Measurements from ENCODE around the gene CCDC182.

Gene CCDC182

GRCh38 chr17:57697891-57698711, 47.0 kb downstream of the CCDC182 start:
- DNase-seq (ENCODE audit: low read depth, low spot score): no peak

- DNase-seq (ENCODE audit: low read depth, low spot score): no peak
Measured at GRCh38 chr17:57697197-57697596, 47.9 kb downstream of the CCDC182 start.

DNA sequence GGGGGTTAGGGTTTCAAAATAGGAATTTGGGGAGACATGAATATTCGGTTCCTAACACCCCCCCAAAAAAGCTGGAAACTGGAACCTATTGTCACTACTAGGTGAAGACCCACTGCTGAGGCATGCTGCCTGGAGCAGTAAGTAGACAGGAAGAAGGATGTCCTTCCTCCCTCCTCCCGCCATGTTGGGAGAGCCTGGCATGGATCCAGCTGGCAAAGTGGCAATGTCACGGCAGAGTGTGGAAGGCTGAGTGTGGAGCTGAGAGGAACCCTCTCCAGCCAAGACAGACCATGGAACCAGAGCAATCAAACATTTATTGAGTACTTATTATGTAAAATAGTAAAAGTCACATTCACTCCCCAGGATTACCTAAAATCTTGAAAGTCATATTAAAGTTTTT, 49.0 kb downstream of the CCDC182 start:
- no peak for DNase-seq (ENCODE audit: low read depth, low spot score)
